ENCODE results near the gene CENPM.
"Not testable (repeated sequence)": the region's sequence is repeated elsewhere in the genome, so short reads cannot be mapped to it uniquely, and the experiment has no call there.

Gene CENPM

GRCh38 chr22:41966225-41966606 lies 19.3 kb upstream of the CENPM start:
- DNase-seq: no peak

- DNase-seq: no peak
Measured at GRCh38 chr22:41964112-41964491, 17.1 kb upstream of the CENPM start.

GRCh38 chr22:41963453-41964111 lies 16.6 kb upstream of the CENPM start:
- DNase-seq: no peak

- no peak for DNase-seq
Measured at GRCh38 chr22:41957941-41958556, 11.1 kb upstream of the CENPM start.

- no peak for DNase-seq
Measured at GRCh38 chr22:41952713-41953112, 5.8 kb upstream of the CENPM start.

GRCh38 chr22:41951898-41952474 lies 5.0 kb upstream of the CENPM start, which contains the start of gene SMIM45:
Gene SMIM45, plus strand, starts transcription at chr22:41952150.
- no peak for DNase-seq

- DNase-seq: no peak
Measured at GRCh38 chr22:41949297-41949965, 2.5 kb upstream of the CENPM start.

GRCh38 chr22:41948928-41949296 lies 2.0 kb upstream of the CENPM start:
- DNase-seq: not testable (repeated sequence)

- DNase-seq: no peak
Measured at GRCh38 chr22:41948142-41948541, 1.2 kb upstream of the CENPM start.

- no peak for DNase-seq
Measured at GRCh38 chr22:41947424-41948080, 600 bp upstream of the CENPM start.

- no peak for DNase-seq
Measured at GRCh38 chr22:41943661-41944209, 3.2 kb downstream of the CENPM start.

GRCh38 chr22:41940832-41941765 lies 5.9 kb downstream of the CENPM start:
- peak; percentile 92 for DNase-seq

- DNase-seq: peak; percentile 97
Measured at GRCh38 chr22:41939981-41940831, 6.7 kb downstream of the CENPM start.

GRCh38 chr22:41936894-41937169 lies 10.1 kb downstream of the CENPM start:
- no peak for DNase-seq

GRCh38 chr22:41935509-41935908 lies 11.4 kb downstream of the CENPM start:
- no peak for DNase-seq

GRCh38 chr22:41935015-41935351 lies 12.0 kb downstream of the CENPM start:
- DNase-seq: no peak

GRCh38 chr22:41934284-41935014 lies 12.5 kb downstream of the CENPM start:
- DNase-seq: no peak

- no peak for DNase-seq
Measured at GRCh38 chr22:41933411-41934177, 13.4 kb downstream of the CENPM start.

GRCh38 chr22:41932353-41932752 lies 14.6 kb downstream of the CENPM start:
- DNase-seq: no peak

All from CD4-positive, alpha-beta T cell treated with Interleukin-12 subunit alpha and Interleukin-12 subunit beta, for 1 hour (primary cell).